ENCODE measurements around the gene SLC46A1. TPM values are rescaled to one million over a fixed set of nuclear protein-coding genes. Genes with fewer than 3 reads are reported as not detected.

The SLC46A1 gene
- total RNA-seq, 1 donor from 2014 or later, result 16.1 TPM

GRCh38 chr17:28390563-28390962, 15.4 kb downstream of the SLC46A1 start:
- Mint-ChIP-seq H3K9me3 (ENCODE audit: low read depth) (no peaks in the 10 kb centered on the region), H3K36me3 (ENCODE audit: insufficient read depth) (peaks cover 15% of the 10 kb centered on the region), H3K4me3 (ENCODE audit: low read depth) (no peak overlapping the region), H3K27ac (no peak overlapping the region), H3K27me3 (peaks cover 12% of the 10 kb centered on the region), H3K4me1 (ENCODE audit: low read depth) (peaks cover 8% of the 10 kb centered on the region)
- no peak for TF ChIP-seq CTCF (IDR thresholded peaks at IDR 0.05; ENCODE audit: unreplicated experiment)
- no peak for DNase-seq (ENCODE audit: low spot score, unreplicated experiment)

GRCh38 chr17:28390141-28390540, 15.9 kb downstream of the SLC46A1 start:
- no peaks in the 10 kb centered on the region for H3K9me3 Mint-ChIP-seq (ENCODE audit: low read depth)
- no peak overlapping the region for H3K27ac Mint-ChIP-seq
- TF ChIP-seq CTCF (IDR thresholded peaks at IDR 0.05; ENCODE audit: unreplicated experiment), result no peak
- H3K4me3 Mint-ChIP-seq (ENCODE audit: low read depth), result no peak overlapping the region
- H3K4me1 Mint-ChIP-seq (ENCODE audit: low read depth), result peaks cover 8% of the 10 kb centered on the region
- H3K36me3 Mint-ChIP-seq (ENCODE audit: insufficient read depth), result peaks cover 15% of the 10 kb centered on the region
- no peak for DNase-seq (ENCODE audit: low spot score, unreplicated experiment)
- peaks cover 16% of the 10 kb centered on the region for H3K27me3 Mint-ChIP-seq

GRCh38 chr17:28388106-28388505, 17.9 kb downstream of the SLC46A1 start:
- Mint-ChIP-seq H3K27me3 (peaks cover 36% of the 10 kb centered on the region), H3K36me3 (ENCODE audit: insufficient read depth) (peaks cover 12% of the 10 kb centered on the region), H3K4me3 (ENCODE audit: low read depth) (no peak overlapping the region), H3K4me1 (ENCODE audit: low read depth) (peaks cover 14% of the 10 kb centered on the region), H3K27ac (no peak overlapping the region), H3K9me3 (ENCODE audit: low read depth) (no peaks in the 10 kb centered on the region)
- DNase-seq (ENCODE audit: low spot score, unreplicated experiment), result no peak
- no peak for TF ChIP-seq CTCF (IDR thresholded peaks at IDR 0.05; ENCODE audit: unreplicated experiment)

GRCh38 chr17:28386391-28386790, 19.6 kb downstream of the SLC46A1 start:
- Mint-ChIP-seq H3K4me1 (ENCODE audit: low read depth) (peaks cover 14% of the 10 kb centered on the region), H3K27ac (no peak overlapping the region), H3K36me3 (ENCODE audit: insufficient read depth) (peaks cover 14% of the 10 kb centered on the region), H3K27me3 (peaks cover 52% of the 10 kb centered on the region), H3K9me3 (ENCODE audit: low read depth) (no peaks in the 10 kb centered on the region), H3K4me3 (ENCODE audit: low read depth) (no peak overlapping the region)
- TF ChIP-seq CTCF (IDR thresholded peaks at IDR 0.05; ENCODE audit: unreplicated experiment), result no peak
- no peak for DNase-seq (ENCODE audit: low spot score, unreplicated experiment)

- TF ChIP-seq CTCF (IDR thresholded peaks at IDR 0.05; ENCODE audit: unreplicated experiment), result no peak
- Mint-ChIP-seq H3K36me3 (ENCODE audit: insufficient read depth) (peaks cover 10% of the 10 kb centered on the region), H3K4me1 (ENCODE audit: low read depth) (peaks cover 13% of the 10 kb centered on the region), H3K27me3 (peaks cover 62% of the 10 kb centered on the region), H3K27ac (no peak overlapping the region), H3K4me3 (ENCODE audit: low read depth) (no peak overlapping the region), H3K9me3 (ENCODE audit: low read depth) (no peaks in the 10 kb centered on the region)
- no peak for DNase-seq (ENCODE audit: low spot score, unreplicated experiment)
These were observed 20.6 kb downstream of the SLC46A1 start for GRCh38 chr17:28385406-28385805.
